Trophoblast cell (in vitro differentiated cells and primary cell): ENCODE data around the gene SERINC5.
A peak's percentile ranks its signal among the peaks of the same experiment; 100 is the strongest.
"Not testable (repeated sequence)": the region's sequence is repeated elsewhere in the genome, so short reads cannot be mapped to it uniquely, and the experiment has no call there.

ENCODE experiments used
- DNase-seq, 2 donors: peaks; one replicate each; pipeline ENCODE4 v3.0.0-alpha.2; 2016
- H2AFZ ChIP-seq: 2 replicates; pipeline ENCODE4 v1.6.1; 2013; ENCODE audit warnings: low read length, moderate library complexity, mild to moderate bottlenecking; ENCODE audit not compliant: insufficient read depth, poor library complexity
- H2AK5ac ChIP-seq: 2 replicates; pipeline ENCODE4 v1.6.1; 2013; ENCODE audit warnings: mild to moderate bottlenecking, low read length
- H2BK120ac ChIP-seq: 2 replicates; pipeline ENCODE4 v1.6.1; 2013; ENCODE audit warnings: low read length, mild to moderate bottlenecking, moderate library complexity; ENCODE audit not compliant: insufficient read depth, poor library complexity
- H2BK12ac ChIP-seq: 2 replicates; pipeline ENCODE4 v1.6.1; 2013; ENCODE audit warnings: mild to moderate bottlenecking, low read length, moderate library complexity
- H2BK5ac ChIP-seq: 2 replicates; pipeline ENCODE4 v1.6.1; 2013; ENCODE audit warnings: low read length, low read depth, moderate library complexity, mild to moderate bottlenecking; ENCODE audit not compliant: poor library complexity
- H3K14ac ChIP-seq: 2 replicates; pipeline ENCODE4 v1.6.1; 2013; ENCODE audit warnings: mild to moderate bottlenecking, low read length
- H3K18ac ChIP-seq: 2 replicates; pipeline ENCODE4 v1.6.1; 2013; ENCODE audit warnings: mild to moderate bottlenecking, low read length
- H3K23ac ChIP-seq: 2 replicates; pipeline ENCODE4 v1.6.1; 2013; ENCODE audit warnings: low read length
- H3K27ac ChIP-seq: 2 replicates; pipeline ENCODE4 v1.5.1; 2013; ENCODE audit warnings: low read depth, mild to moderate bottlenecking, inconsistent platforms, low read length, moderate library complexity
- H3K27me3 ChIP-seq: 2 replicates; pipeline ENCODE4 v1.6.1; 2013; ENCODE audit warnings: inconsistent platforms, mild to moderate bottlenecking, low read length, moderate library complexity; ENCODE audit not compliant: insufficient read depth
- H3K36me3 ChIP-seq, 2 experiments: 1 replicate in 1 of 2; 2 replicates in 1 of 2; pipeline ENCODE4 v1.6.1; 2013; ENCODE audit warnings: low read length in 2 of 2, mild to moderate bottlenecking in 2 of 2, moderate library complexity in 1 of 2; ENCODE audit not compliant: insufficient read depth in 2 of 2, control insufficient read depth in 1 of 2
- H3K4ac ChIP-seq: 2 replicates; pipeline ENCODE4 v1.6.1; 2013; ENCODE audit warnings: low read depth, mild to moderate bottlenecking, low read length, moderate library complexity
- H3K4me1 ChIP-seq, 2 experiments: 1 replicate in 1 of 2; 2 replicates in 1 of 2; pipeline ENCODE4 v1.6.1; 2013; ENCODE audit warnings: low read length in 2 of 2, mild to moderate bottlenecking in 2 of 2, moderate library complexity in 1 of 2; ENCODE audit not compliant: insufficient read depth in 2 of 2, control insufficient read depth in 1 of 2
- H3K4me2 ChIP-seq: 2 replicates; pipeline ENCODE4 v1.6.1; 2013; ENCODE audit warnings: inconsistent platforms, mild to moderate bottlenecking, low read length, moderate library complexity
- H3K4me3 ChIP-seq: 2 replicates; pipeline ENCODE4 v1.5.1; 2013; ENCODE audit warnings: mild to moderate bottlenecking, low read depth, low read length, inconsistent platforms
- H3K79me1 ChIP-seq: one replicate; pipeline ENCODE4 v1.6.1; 2013; ENCODE audit warnings: low read length
- H3K79me2 ChIP-seq: 2 replicates; pipeline ENCODE4 v1.6.1; 2013; ENCODE audit warnings: low read length, mild to moderate bottlenecking; ENCODE audit not compliant: control insufficient read depth, insufficient read depth, poor library complexity
- H3K9ac ChIP-seq: 2 replicates; pipeline ENCODE4 v1.6.1; 2013; ENCODE audit warnings: mild to moderate bottlenecking, low read length
- H3K9me3 ChIP-seq: 2 replicates; pipeline ENCODE4 v1.6.1; 2013; ENCODE audit warnings: low read depth, mild to moderate bottlenecking, control low read depth, inconsistent platforms, low read length; ENCODE audit not compliant: insufficient read depth
- H4K12ac ChIP-seq: 2 replicates; pipeline ENCODE4 v1.6.1; 2013; ENCODE audit warnings: low read depth, mild to moderate bottlenecking, low read length, moderate library complexity
- H4K8ac ChIP-seq: 2 replicates; pipeline ENCODE4 v1.6.1; 2013; ENCODE audit warnings: low read depth, mild to moderate bottlenecking, low read length, moderate library complexity
- H4K91ac ChIP-seq: one replicate; pipeline ENCODE4 v1.6.1; 2013; ENCODE audit warnings: low read depth, mild to moderate bottlenecking, low read length, moderate library complexity
- WGBS: extraction: QIAGEN DNeasy Blood & Tissue Kit; methylation state at CpG from one replicate; pipeline ENCODE4 v1.1.7; 2013; ENCODE audit warnings: missing lambda C conversion rate; ENCODE audit not compliant: insufficient read length, insufficient coverage; ENCODE audit errors: extremely low coverage; 5-methylcytosine and 5-hydroxymethylcytosine counted together

Gene SERINC5

GRCh38 chr5:80270543-80270942, 14.7 kb upstream of the SERINC5 start:
- not testable (repeated sequence) for H2AFZ ChIP-seq, H3K27ac ChIP-seq, H4K8ac ChIP-seq, H3K36me3 ChIP-seq, H2BK120ac ChIP-seq, H3K4me1 ChIP-seq, H3K23ac ChIP-seq, H3K79me1 ChIP-seq, H4K12ac ChIP-seq, H2BK5ac ChIP-seq, H3K4ac ChIP-seq, H3K4me2 ChIP-seq, H3K14ac ChIP-seq, H3K18ac ChIP-seq, H3K9me3 ChIP-seq, H3K27me3 ChIP-seq, H3K79me2 ChIP-seq, H2AK5ac ChIP-seq, H4K91ac ChIP-seq, H3K4me3 ChIP-seq, H2BK12ac ChIP-seq, H3K9ac ChIP-seq
- no CpG with 5 or more reads among the region's 2 CpGs for WGBS
- peak in 1 of 2 donors; percentile 9 for DNase-seq

GRCh38 chr5:80269991-80270438, 14.2 kb upstream of the SERINC5 start:
- Histone ChIP-seq H3K14ac (no peak overlapping the region), H2BK12ac (no peak overlapping the region), H4K8ac (no peak overlapping the region), H3K4me1 (no peaks in the 10 kb centered on the region), H2BK5ac (no peak overlapping the region), H3K9ac (no peak overlapping the region), H3K18ac (no peak overlapping the region), H2AFZ (no peak overlapping the region), H2AK5ac (no peak overlapping the region), H3K27ac (no peak overlapping the region), H3K79me1 (peaks cover 3% of the 10 kb centered on the region), H3K23ac (no peak overlapping the region), H3K4me2 (no peak overlapping the region), H3K9me3 (no peaks in the 10 kb centered on the region), H3K79me2 (no peaks in the 10 kb centered on the region), H3K4ac (no peak overlapping the region), H2BK120ac (no peak overlapping the region), H3K36me3 (no peaks in the 10 kb centered on the region), H4K91ac (no peak overlapping the region), H3K27me3 (no peaks in the 10 kb centered on the region), H4K12ac (no peak overlapping the region), H3K4me3 (no peak overlapping the region)
- no peak for DNase-seq
- no CpG with 5 or more reads among the region's 8 CpGs for WGBS

- H3K9me3 ChIP-seq = no peaks in the 10 kb centered on the region
- H4K12ac ChIP-seq = no peak overlapping the region
- H4K91ac ChIP-seq = no peak overlapping the region
- H3K27me3 ChIP-seq = no peaks in the 10 kb centered on the region
- H2BK5ac ChIP-seq = no peak overlapping the region
- no peak overlapping the region for H2AK5ac ChIP-seq
- H3K23ac ChIP-seq = no peak overlapping the region
- no peak overlapping the region for H3K4me3 ChIP-seq
- H3K14ac ChIP-seq = no peak overlapping the region
- H3K9ac ChIP-seq = no peak overlapping the region
- H3K4me1 ChIP-seq = no peaks in the 10 kb centered on the region
- H3K4ac ChIP-seq = no peak overlapping the region
- DNase-seq = no peak
- H3K36me3 ChIP-seq = no peaks in the 10 kb centered on the region
- no peak overlapping the region for H2AFZ ChIP-seq
- WGBS = no CpG with 5 or more reads among the region's 5 CpGs
- H2BK120ac ChIP-seq = no peak overlapping the region
- no peak overlapping the region for H3K18ac ChIP-seq
- H2BK12ac ChIP-seq = no peak overlapping the region
- H4K8ac ChIP-seq = no peak overlapping the region
- H3K4me2 ChIP-seq = no peak overlapping the region
- H3K79me2 ChIP-seq = no peaks in the 10 kb centered on the region
- peaks cover 3% of the 10 kb centered on the region for H3K79me1 ChIP-seq
- no peak overlapping the region for H3K27ac ChIP-seq
Observed at GRCh38 chr5:80268916-80269315, 13.1 kb upstream of the SERINC5 start.

GRCh38 chr5:80266566-80266965, 10.7 kb upstream of the SERINC5 start:
- no peak for DNase-seq
- no CpG with 5 or more reads among the region's 2 CpGs for WGBS
- Histone ChIP-seq H3K4me1 (no peaks in the 10 kb centered on the region), H2AFZ (no peak overlapping the region), H4K12ac (no peak overlapping the region), H3K14ac (no peak overlapping the region), H2BK120ac (no peak overlapping the region), H3K4me3 (no peak overlapping the region), H3K4ac (no peak overlapping the region), H3K9me3 (no peaks in the 10 kb centered on the region), H3K4me2 (no peak overlapping the region), H3K18ac (no peak overlapping the region), H2BK5ac (no peak overlapping the region), H3K79me1 (peaks cover 1% of the 10 kb centered on the region), H4K91ac (no peak overlapping the region), H2BK12ac (no peak overlapping the region), H3K9ac (no peak overlapping the region), H3K36me3 (no peaks in the 10 kb centered on the region), H3K27me3 (no peaks in the 10 kb centered on the region), H3K79me2 (no peaks in the 10 kb centered on the region), H3K27ac (no peak overlapping the region), H3K23ac (no peak overlapping the region), H2AK5ac (no peak overlapping the region), H4K8ac (no peak overlapping the region)
